Liver (tissue), 9 donors: ENCODE data around the gene BTAF1. TPM values are rescaled to one million over a fixed set of nuclear protein-coding genes. Genes with fewer than 3 reads are reported as not detected.

ENCODE experiments used
- DNase-seq: peaks from one replicate; pipeline ENCODE4 v3.0.0-alpha.2; 2017; ENCODE audit warnings: low spot score
- H3K27ac ChIP-seq, 2 donors: one replicate each; pipeline ENCODE4 v1.7.0; 2013; ENCODE audit warnings: inconsistent platforms in 2 of 2, low read length in 2 of 2, control low read depth in 1 of 2, low read depth in 1 of 2, mild to moderate bottlenecking in 1 of 2
- H3K27me3 ChIP-seq, 4 donors: one replicate each; pipeline versions ENCODE4 v1.6.1 to v1.7.0; 2013; ENCODE audit warnings: low read length in 3 of 4, inconsistent platforms in 1 of 4, mild to moderate bottlenecking in 1 of 4, moderate library complexity in 1 of 4; ENCODE audit not compliant: control insufficient read depth in 4 of 4, insufficient read depth in 4 of 4
- H3K36me3 ChIP-seq, 4 donors: one replicate each; pipeline versions ENCODE4 v1.6.1 to v1.7.0; 2013; ENCODE audit warnings: low read length in 3 of 4, mild to moderate bottlenecking in 3 of 4, low read depth in 1 of 4, moderate library complexity in 1 of 4; ENCODE audit not compliant: control insufficient read depth in 4 of 4, insufficient read depth in 3 of 4
- H3K4me1 ChIP-seq, 4 donors: one replicate each; pipeline versions ENCODE4 v1.6.1 to v1.7.0; 2013; ENCODE audit warnings: low read length in 3 of 4, mild to moderate bottlenecking in 3 of 4, moderate library complexity in 1 of 4; ENCODE audit not compliant: control insufficient read depth in 4 of 4, insufficient read depth in 4 of 4
- H3K4me3 ChIP-seq, 3 donors: one replicate each; pipeline versions ENCODE4 v1.6.1 to v1.7.0; 2013; ENCODE audit warnings: low read length in 3 of 3, control low read depth in 1 of 3, low read depth in 1 of 3, mild to moderate bottlenecking in 1 of 3
- H3K9ac ChIP-seq, 2 donors: one replicate each; pipeline ENCODE4 v1.7.0; 2013; ENCODE audit warnings: low read length in 2 of 2, mild to moderate bottlenecking in 2 of 2, moderate library complexity in 2 of 2, control low read depth in 1 of 2, low read depth in 1 of 2
- H3K9me3 ChIP-seq, 4 donors: one replicate each; pipeline versions ENCODE4 v1.6.1 to v1.7.0; 2013; ENCODE audit warnings: low read length in 3 of 4; ENCODE audit not compliant: control insufficient read depth in 4 of 4
- CTCF ChIP-seq: fragments of 150-350 bp; IDR thresholded peaks from 2 replicates; pipeline ENCODE4 v1.5.1; 2017; ENCODE audit warnings: improper control_type of control experiment, low read depth, low read length; ENCODE audit not compliant: missing input control
- EGR1 ChIP-seq, 2 donors: IDR thresholded peaks; 2 replicates each; pipeline ENCODE4 v1.6.1; 2016 to 2018; ENCODE audit warnings: antibody characterized with exemption in 2 of 2, low read depth in 2 of 2
- FOXA1 ChIP-seq: IDR thresholded peaks from 2 replicates; pipeline ENCODE4 v1.6.1; 2016; ENCODE audit warnings: antibody characterized with exemption
- MAX ChIP-seq: IDR thresholded peaks from 2 replicates; pipeline ENCODE4 v1.6.1; 2016; ENCODE audit warnings: antibody characterized with exemption
- NR2F2 ChIP-seq: IDR thresholded peaks from 2 replicates; pipeline ENCODE4 v1.6.1; 2016; ENCODE audit warnings: antibody characterized with exemption
- REST ChIP-seq: IDR thresholded peaks from 2 replicates; pipeline ENCODE4 v1.6.1; 2016; ENCODE audit warnings: antibody characterized with exemption, mild to moderate bottlenecking
- RXRA ChIP-seq, 2 donors: IDR thresholded peaks; 2 replicates each; pipeline ENCODE4 v1.6.1; 2017 to 2018; ENCODE audit warnings: antibody characterized with exemption in 2 of 2, mild to moderate bottlenecking in 1 of 2
- SP1 ChIP-seq: IDR thresholded peaks from 2 replicates; pipeline ENCODE4 v1.6.1; 2018; ENCODE audit warnings: antibody characterized with exemption, mild to moderate bottlenecking
- YY1 ChIP-seq: IDR thresholded peaks from 2 replicates; pipeline ENCODE4 v1.6.1; 2016; ENCODE audit warnings: antibody characterized with exemption, mild to moderate bottlenecking
- WGBS: extraction: QIAGEN DNeasy Blood & Tissue Kit; methylation state at CpG from one replicate; pipeline ENCODE4 v1.1.7; 2013; 5-methylcytosine and 5-hydroxymethylcytosine counted together
- polyA plus RNA-seq, 2 donors: library from polyadenylated mRNA; stranded (reverse) in 1 of 2; unstranded in 1 of 2; fragments of 200-250 nt in 1 of 2; fragments of >200 nt in 1 of 2; fragmentation: Nextera tagmentation in 1 of 2; extraction: Ambion mirVana in 1 of 2; gene quantifications; one replicate each; pipeline versions ENCODE4 v1.2.1 to v1.2.3, GENCODE V29; 2013 to 2015
- total RNA-seq, 2 donors: library from RNA; depleted of rRNA; stranded (reverse); fragments of >200 nt; gene quantifications; one replicate each; pipeline ENCODE4 v1.2.3, GENCODE V29; 2014
- donor health status: healthy.
- donor health status: healthy.
- donor health status: healthy.
- donor health status: healthy.
- donor health status: healthy.

The BTAF1 gene
- total and polyA plus RNA-seq, 4 donors = 5.9 to 49.6 (median 18.0) TPM

- TF ChIP-seq REST = no peak
- no peak for TF ChIP-seq NR2F2
- no peak for TF ChIP-seq YY1
- TF ChIP-seq SP1 = no peak
- TF ChIP-seq CTCF = no peak
- no peak for TF ChIP-seq EGR1 (IDR thresholded peaks at IDR 0.05; ENCODE audit: low read depth in 2 of 2)
- TF ChIP-seq FOXA1 = no peak
These were observed 8.1 kb downstream of the BTAF1 start (continued) for GRCh38 chr10:91931526-91932190.

- peaks cover 0 to 6% (median 2%) of the 10 kb centered on the region in 4 donors for H3K4me1 ChIP-seq
- TF ChIP-seq RXRA (IDR thresholded peaks at IDR 0.05) (no peak), CTCF (no peak), MAX (no peak), NR2F2 (no peak), REST (no peak), EGR1 (IDR thresholded peaks at IDR 0.05; ENCODE audit: low read depth in 2 of 2) (no peak)
- H3K36me3 ChIP-seq = peaks cover 3 to 22% (median 16%) of the 10 kb centered on the region in 4 donors
- no peaks in the 10 kb centered on the region for H3K9me3 ChIP-seq
- no peak overlapping the region for H3K27ac ChIP-seq
- H3K4me3 ChIP-seq = no peak overlapping the region
- H3K9ac ChIP-seq = no peak overlapping the region
- H3K27me3 ChIP-seq = no peaks in the 10 kb centered on the region
- DNase-seq = no peak
- WGBS = 97% methylated on average over 1 of the region's 1 CpG
These were observed 9.2 kb downstream of the BTAF1 start for GRCh38 chr10:91932737-91933136.
